ENCODE results near the gene HMGXB3.
A peak's percentile ranks its signal among the peaks of the same experiment; 100 is the strongest.

The HMGXB3 gene

GRCh38 chr5:149999866-150000255, 678 bp upstream of the HMGXB3 start:
- H3K4me3 ChIP-seq (ENCODE audit: low read depth, low read length) = peak overlapping the region; percentile 64
- no peak for DNase-seq (ENCODE audit: low read depth)
- TF ChIP-seq CTCF (IDR thresholded peaks at IDR 0.05; ENCODE audit: control insufficient read depth, extremely low read depth, insufficient read depth) = no peak

- peak overlapping the region; percentile 64 for H3K4me3 ChIP-seq (ENCODE audit: low read depth, low read length)
- no peak for TF ChIP-seq CTCF (IDR thresholded peaks at IDR 0.05; ENCODE audit: control insufficient read depth, extremely low read depth, insufficient read depth)
- DNase-seq (ENCODE audit: low read depth) = no peak
Observed at GRCh38 chr5:150000990-150001659, 586 bp downstream of the HMGXB3 start.

GRCh38 chr5:150001660-150002486, 1.3 kb downstream of the HMGXB3 start:
- no peak for DNase-seq (ENCODE audit: low read depth)
- H3K4me3 ChIP-seq (ENCODE audit: low read depth, low read length) = peak overlapping the region; percentile 64
- peak; percentile 53 for TF ChIP-seq CTCF (IDR thresholded peaks at IDR 0.05; ENCODE audit: control insufficient read depth, extremely low read depth, insufficient read depth)

- no peak for TF ChIP-seq CTCF (IDR thresholded peaks at IDR 0.05; ENCODE audit: control insufficient read depth, extremely low read depth, insufficient read depth)
- DNase-seq (ENCODE audit: low read depth) = no peak
- H3K4me3 ChIP-seq (ENCODE audit: low read depth, low read length) = no peak overlapping the region
Observed at GRCh38 chr5:150006318-150006717, 5.8 kb downstream of the HMGXB3 start.

- no peak overlapping the region for H3K4me3 ChIP-seq (ENCODE audit: low read depth, low read length)
- TF ChIP-seq CTCF (IDR thresholded peaks at IDR 0.05; ENCODE audit: control insufficient read depth, extremely low read depth, insufficient read depth) = no peak
- DNase-seq (ENCODE audit: low read depth) = no peak
Observed at GRCh38 chr5:150007050-150007449, 6.5 kb downstream of the HMGXB3 start.

- DNase-seq (ENCODE audit: low read depth) = no peak
Observed at GRCh38 chr5:150009671-150010387, 9.3 kb downstream of the HMGXB3 start.

More at GRCh38 chr5:150009671-150010387, 9.3 kb downstream of the HMGXB3 start:
- no peak overlapping the region for H3K4me3 ChIP-seq (ENCODE audit: low read depth, low read length)
- TF ChIP-seq CTCF (IDR thresholded peaks at IDR 0.05; ENCODE audit: control insufficient read depth, extremely low read depth, insufficient read depth) = no peak
